ENCODE results near the gene SIX4.

GRCh38 chr14:60736494-60736893 is 12.3 kb upstream of the SIX4 start:
- TF ChIP-seq CTCF (IDR thresholded peaks at IDR 0.05 in 8 of 11, conservative IDR thresholded peaks at IDR 0.05 in 3 of 11) (no peak), POLR2AphosphoS5 (IDR thresholded peaks at IDR 0.05) (no peak)
